Thoracic aorta (tissue), 2 donors: ENCODE measurements around the gene DMAC1. TPM values are rescaled to one million over a fixed set of nuclear protein-coding genes. Genes with fewer than 3 reads are reported as not detected.

Experiments
- ATAC-seq: fragments of 150-250 bp; one replicate; pipeline ENCODE4 v1.8.0; 2017; ENCODE audit warnings: low read depth; ENCODE audit not compliant: insufficient number of reproducible peaks, low FRiP score
- DNase-seq: peaks from one replicate; pipeline ENCODE4 v3.0.0-alpha.2; 2020; ENCODE audit warnings: low spot score
- H3K27ac ChIP-seq, 2 donors: fragments of 200-600 bp; sonication (generic); 1 replicate in 1 of 2; 2 replicates in 1 of 2; pipeline ENCODE4 v1.5.1; 2016; ENCODE audit warnings: mild to moderate bottlenecking in 2 of 2, moderate library complexity in 2 of 2
- H3K27me3 ChIP-seq: fragments of 200-600 bp; sonication (generic); replicated peaks from 2 replicates; pipeline ENCODE4 v1.6.0; 2016; ENCODE audit warnings: mild to moderate bottlenecking; ENCODE audit not compliant: insufficient read depth
- H3K36me3 ChIP-seq: fragments of 200-600 bp; sonication (generic); one replicate; pipeline ENCODE4 v1.5.1; 2016
- H3K4me1 ChIP-seq, 2 donors: fragments of 200-600 bp; sonication (generic); 1 replicate in 1 of 2; 2 replicates in 1 of 2; pipeline versions ENCODE4 v1.5.1 to v1.6.0; 2016; ENCODE audit warnings: low read depth in 2 of 2, mild to moderate bottlenecking in 1 of 2; ENCODE audit not compliant: control insufficient read depth in 1 of 2
- H3K4me3 ChIP-seq: fragments of 200-600 bp; sonication (generic); 2 replicates; pipeline ENCODE4 v1.5.1; 2016; ENCODE audit warnings: mild to moderate bottlenecking
- H3K9me3 ChIP-seq: fragments of 200-600 bp; sonication (generic); 2 replicates; pipeline ENCODE4 v1.5.1; 2016
- total RNA-seq, 2 donors: library from RNA; depleted of rRNA; stranded (reverse); fragments of >200 nt; gene quantifications; one replicate each; pipeline versions ENCODE4 v1.1.0 to v1.2.3, GENCODE V29; 2016
- TF ChIP-seq, protein P1 (sequence below): fragments of 200-600 bp; sonication (generic); IDR thresholded peaks from one replicate; pipeline ENCODE4 v1.5.1; 2019; ENCODE audit warnings: antibody characterized with exemption

DMAC1 gene
- total RNA-seq, 2 donors from 2014 or later: 9.7 to 14.9 TPM

DNA sequence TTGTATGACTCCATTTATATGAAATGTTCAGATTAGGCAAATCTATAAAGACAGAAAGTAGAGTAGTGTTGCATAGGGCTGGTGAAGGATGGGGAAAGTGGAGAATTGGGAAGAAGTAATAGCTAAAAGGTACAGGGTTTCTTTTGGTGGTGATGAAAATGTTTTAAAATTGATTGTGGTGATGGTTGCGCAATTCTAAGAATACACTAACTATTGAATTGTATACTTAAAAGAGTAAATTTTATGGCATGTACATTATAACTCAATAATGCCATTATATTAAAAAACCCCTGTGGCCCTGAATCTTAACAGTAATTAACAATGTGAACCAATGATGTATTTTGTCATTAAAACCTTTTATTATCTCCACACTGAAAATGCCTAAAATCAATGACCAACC lies 20.4 kb upstream of the DMAC1 start:
- TF ChIP-seq, protein P1, sequence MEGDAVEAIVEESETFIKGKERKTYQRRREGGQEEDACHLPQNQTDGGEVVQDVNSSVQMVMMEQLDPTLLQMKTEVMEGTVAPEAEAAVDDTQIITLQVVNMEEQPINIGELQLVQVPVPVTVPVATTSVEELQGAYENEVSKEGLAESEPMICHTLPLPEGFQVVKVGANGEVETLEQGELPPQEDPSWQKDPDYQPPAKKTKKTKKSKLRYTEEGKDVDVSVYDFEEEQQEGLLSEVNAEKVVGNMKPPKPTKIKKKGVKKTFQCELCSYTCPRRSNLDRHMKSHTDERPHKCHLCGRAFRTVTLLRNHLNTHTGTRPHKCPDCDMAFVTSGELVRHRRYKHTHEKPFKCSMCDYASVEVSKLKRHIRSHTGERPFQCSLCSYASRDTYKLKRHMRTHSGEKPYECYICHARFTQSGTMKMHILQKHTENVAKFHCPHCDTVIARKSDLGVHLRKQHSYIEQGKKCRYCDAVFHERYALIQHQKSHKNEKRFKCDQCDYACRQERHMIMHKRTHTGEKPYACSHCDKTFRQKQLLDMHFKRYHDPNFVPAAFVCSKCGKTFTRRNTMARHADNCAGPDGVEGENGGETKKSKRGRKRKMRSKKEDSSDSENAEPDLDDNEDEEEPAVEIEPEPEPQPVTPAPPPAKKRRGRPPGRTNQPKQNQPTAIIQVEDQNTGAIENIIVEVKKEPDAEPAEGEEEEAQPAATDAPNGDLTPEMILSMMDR: no peak
- H3K27me3 ChIP-seq: no peaks in the 10 kb centered on the region
- no peaks in the 10 kb centered on the region for H3K36me3 ChIP-seq
- no peaks in the 10 kb centered on the region for H3K4me1 ChIP-seq
- no peak for DNase-seq
- no peak overlapping the region for H3K27ac ChIP-seq
- no peaks in the 10 kb centered on the region for H3K9me3 ChIP-seq
- ATAC-seq: no peak
- no peak overlapping the region for H3K4me3 ChIP-seq

DNA sequence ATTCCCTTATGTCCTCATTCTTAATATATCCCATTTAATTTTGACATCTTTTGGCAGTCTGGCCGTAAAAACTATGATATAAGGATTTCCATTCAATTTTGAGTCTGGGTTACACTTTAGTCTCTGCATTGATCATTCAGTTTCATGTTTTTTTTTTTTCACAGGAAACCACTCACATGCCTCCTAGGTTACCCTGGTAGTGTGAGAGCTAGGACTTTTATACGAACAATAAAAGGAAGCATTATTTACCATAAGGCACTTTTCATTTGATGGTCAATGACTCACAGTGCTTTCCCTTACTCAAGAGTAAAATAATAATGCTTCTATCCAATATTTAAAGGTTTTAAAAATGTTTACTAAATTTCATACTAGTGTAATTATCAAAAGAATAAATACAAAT lies 16.4 kb upstream of the DMAC1 start:
- Histone ChIP-seq H3K27ac (no peak overlapping the region), H3K4me3 (no peak overlapping the region), H3K27me3 (no peaks in the 10 kb centered on the region), H3K4me1 (no peaks in the 10 kb centered on the region), H3K9me3 (no peaks in the 10 kb centered on the region), H3K36me3 (no peaks in the 10 kb centered on the region)
- DNase-seq (no peak), ATAC-seq (no peak)
- TF ChIP-seq, protein P1: no peak

DNA sequence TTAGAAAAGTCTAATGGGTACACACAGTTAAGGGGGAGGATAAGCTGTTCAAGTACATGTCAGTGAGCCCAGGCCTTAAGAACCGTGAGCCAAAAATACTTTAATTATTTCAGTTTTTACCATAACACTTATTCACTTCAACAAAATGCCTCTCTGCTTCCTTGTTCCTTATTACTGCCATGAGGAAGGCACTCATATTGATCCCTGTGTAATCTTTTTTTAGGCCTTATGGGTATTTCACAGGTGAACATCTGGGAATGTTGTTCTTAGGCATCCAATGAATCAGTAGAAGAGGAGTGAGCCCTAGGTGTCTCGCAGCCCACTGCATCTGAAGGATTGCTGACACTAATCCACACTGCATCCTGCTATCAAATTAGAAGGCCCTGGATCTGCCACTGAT lies 13.5 kb upstream of the DMAC1 start:
- ATAC-seq (no peak), DNase-seq (no peak)
- no peaks in the 10 kb centered on the region for H3K4me1 ChIP-seq
- no peaks in the 10 kb centered on the region for H3K36me3 ChIP-seq
- no peak overlapping the region for H3K4me3 ChIP-seq
- no peaks in the 10 kb centered on the region for H3K27me3 ChIP-seq
- TF ChIP-seq, protein P1: no peak
- no peak overlapping the region for H3K27ac ChIP-seq
- H3K9me3 ChIP-seq: no peaks in the 10 kb centered on the region

DNA sequence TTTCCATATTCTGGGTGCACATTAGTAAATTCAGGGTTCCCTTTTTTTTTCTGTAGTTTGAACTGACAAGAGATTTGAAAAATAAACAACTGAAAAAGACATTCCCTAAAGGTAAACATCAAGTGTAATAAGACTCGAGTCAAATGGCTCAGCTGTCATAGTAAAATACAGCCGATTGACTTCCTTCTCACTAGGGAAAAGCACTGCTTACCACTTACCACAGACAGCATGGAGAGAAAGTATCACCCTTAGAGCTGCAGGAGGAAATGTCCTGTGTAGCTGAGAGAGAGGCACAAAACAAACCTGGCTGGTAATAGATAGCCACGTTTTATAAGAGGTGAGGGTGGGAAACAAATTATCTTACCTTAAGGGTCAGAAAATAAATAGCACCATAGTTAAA lies 12.1 kb upstream of the DMAC1 start:
- TF ChIP-seq, protein P1: no peak

DNA sequence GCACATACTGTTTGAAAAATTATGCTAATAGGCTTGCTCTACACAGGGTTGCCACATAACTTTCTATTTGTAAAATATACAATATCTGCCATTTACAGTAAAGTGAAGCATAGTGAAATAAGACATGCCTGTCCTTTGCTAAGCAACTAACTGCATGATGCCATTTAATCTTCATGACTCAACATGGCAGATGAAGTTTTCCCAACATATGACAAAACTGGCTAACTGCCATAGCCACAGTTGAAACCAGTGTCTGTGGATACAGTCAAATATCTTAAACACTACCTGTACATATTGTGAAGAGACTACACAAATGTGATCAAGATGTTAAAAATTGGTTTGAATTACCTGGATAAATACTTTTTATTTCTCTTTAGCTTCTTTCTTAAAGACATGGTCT lies 3.1 kb upstream of the DMAC1 start:
- H3K4me3 ChIP-seq: no peak overlapping the region
- no peaks in the 10 kb centered on the region for H3K36me3 ChIP-seq
- DNase-seq (no peak), ATAC-seq (no peak)
- TF ChIP-seq, protein P1: no peak
- peaks cover 6 to 8% of the 10 kb centered on the region in 2 donors for H3K4me1 ChIP-seq
- H3K9me3 ChIP-seq: no peaks in the 10 kb centered on the region
- no peaks in the 10 kb centered on the region for H3K27me3 ChIP-seq
- no peak overlapping the region for H3K27ac ChIP-seq

More for the DNA sequence above, 12.1 kb upstream of the DMAC1 start:
- no peaks in the 10 kb centered on the region for H3K36me3 ChIP-seq
- H3K9me3 ChIP-seq: no peaks in the 10 kb centered on the region
- H3K27ac ChIP-seq: no peak overlapping the region
- ATAC-seq (no peak), DNase-seq (no peak)
- no peak overlapping the region for H3K4me3 ChIP-seq
- H3K27me3 ChIP-seq: no peaks in the 10 kb centered on the region
- H3K4me1 ChIP-seq: no peaks in the 10 kb centered on the region
